DOHH2 (cell line): ENCODE measurements around the gene FAM149A.
A peak's percentile ranks its signal among the peaks of the same experiment; 100 is the strongest.

Experiments
- H3F3A ChIP-seq: fragments of 200-600 bp; sonication (generic), shearing (Covaris generic); 2 replicates; pipeline ENCODE4 v1.6.0; 2016; ENCODE audit warnings: antibody characterized with exemption, mild to moderate bottlenecking; ENCODE audit not compliant: control insufficient read depth, insufficient read depth
- H3K27ac ChIP-seq: fragments of 200-600 bp; sonication (generic); 2 replicates; pipeline ENCODE4 v1.5.1; 2014; ENCODE audit warnings: low read depth, mild to moderate bottlenecking, low read length, moderate library complexity
- H3K27me3 ChIP-seq: fragments of 200-600 bp; sonication (generic); 2 replicates; pipeline ENCODE4 v1.6.1; 2014; ENCODE audit warnings: mild to moderate bottlenecking, low read length, mixed read lengths; ENCODE audit not compliant: control insufficient read depth
- H3K36me3 ChIP-seq: fragments of 200-600 bp; sonication (generic); 2 replicates; pipeline ENCODE4 v1.6.1; 2014; ENCODE audit warnings: mild to moderate bottlenecking, low read length, moderate library complexity, mixed read lengths; ENCODE audit not compliant: control insufficient read depth
- H3K4me1 ChIP-seq: fragments of 200-600 bp; sonication (generic); 2 replicates; pipeline ENCODE4 v1.6.1; 2014; ENCODE audit warnings: mild to moderate bottlenecking, low read length, mixed read lengths; ENCODE audit not compliant: control insufficient read depth
- H3K4me2 ChIP-seq: fragments of 200-600 bp; sonication (generic); 2 replicates; pipeline ENCODE4 v1.6.0; 2014; ENCODE audit warnings: mild to moderate bottlenecking, low read length, moderate library complexity
- H3K4me3 ChIP-seq: fragments of 200-600 bp; sonication (generic); 2 replicates; pipeline ENCODE4 v1.5.1; 2014; ENCODE audit warnings: mild to moderate bottlenecking, low read length, mixed read lengths
- H3K79me2 ChIP-seq: fragments of 200-600 bp; sonication (generic); 2 replicates; pipeline ENCODE4 v1.6.1; 2014; ENCODE audit warnings: mild to moderate bottlenecking, low read length, mixed read lengths; ENCODE audit not compliant: control insufficient read depth
- H3K9me2 ChIP-seq: fragments of 200-600 bp; sonication (generic); replicated peaks from 2 replicates; pipeline ENCODE4 v1.6.1; 2014; ENCODE audit warnings: mild to moderate bottlenecking, low read length, mixed read lengths; ENCODE audit not compliant: control insufficient read depth
- H3K9me3 ChIP-seq: fragments of 200-600 bp; sonication (generic); 2 replicates; pipeline ENCODE4 v1.6.1; 2014; ENCODE audit warnings: antibody characterized with exemption, low read length, mixed read lengths; ENCODE audit not compliant: control insufficient read depth, insufficient read depth
- H4K20me1 ChIP-seq: fragments of 200-600 bp; sonication (generic); 2 replicates; pipeline ENCODE4 v1.6.0; 2014; ENCODE audit warnings: low read depth, mild to moderate bottlenecking, antibody characterized with exemption, low read length, moderate library complexity; ENCODE audit not compliant: control insufficient read depth, insufficient read depth
- CTCF ChIP-seq: fragments of 200-600 bp; sonication (generic); IDR thresholded peaks from one replicate; pipeline ENCODE4 v1.5.1; 2014; ENCODE audit warnings: antibody characterized with exemption, mild to moderate bottlenecking, low read depth, low read length; ENCODE audit not compliant: poor library complexity, severe bottlenecking
- EZH2phosphoT487 ChIP-seq: fragments of 200-600 bp; sonication (generic); IDR thresholded peaks from 2 replicates; pipeline ENCODE4 v1.6.1; 2017; ENCODE audit warnings: borderline replicate concordance, mild to moderate bottlenecking, antibody characterized with exemption, low read length, moderate library complexity, mixed read lengths

FAM149A gene

GRCh38 chr4:186201010-186201409 lies 96.5 kb downstream of the FAM149A start:
- Histone ChIP-seq H3K36me3 (peaks cover 6% of the 10 kb centered on the region), H3K27ac (no peak overlapping the region), H3K4me3 (no peak overlapping the region), H4K20me1 (no peaks in the 10 kb centered on the region), H3K4me1 (peaks cover 46% of the 10 kb centered on the region), H3K79me2 (no peaks in the 10 kb centered on the region), H3K9me2 (no peaks in the 10 kb centered on the region), H3K9me3 (no peaks in the 10 kb centered on the region), H3F3A (peaks cover 15% of the 10 kb centered on the region), H3K4me2 (no peak overlapping the region), H3K27me3 (no peaks in the 10 kb centered on the region)
- TF ChIP-seq CTCF, result no peak
- TF ChIP-seq EZH2phosphoT487, result no peak

- Histone ChIP-seq H3K4me3 (peak overlapping the region; percentile 42), H3K9me2 (no peaks in the 10 kb centered on the region), H4K20me1 (no peaks in the 10 kb centered on the region), H3K27ac (peak overlapping the region; percentile 45; the same call in 1 of the 2 replicates), H3K9me3 (no peaks in the 10 kb centered on the region), H3F3A (peaks cover 15% of the 10 kb centered on the region), H3K27me3 (no peaks in the 10 kb centered on the region), H3K79me2 (no peaks in the 10 kb centered on the region), H3K4me1 (peaks cover 46% of the 10 kb centered on the region), H3K4me2 (peak overlapping the region; percentile 52), H3K36me3 (peaks cover 6% of the 10 kb centered on the region)
- TF ChIP-seq CTCF (peak; percentile 91), EZH2phosphoT487 (no peak)
These were observed 97.2 kb downstream of the FAM149A start for GRCh38 chr4:186201535-186202230.

GRCh38 chr4:186202490-186203140 lies 98.1 kb downstream of the FAM149A start:
- H3K9me3 ChIP-seq, result no peaks in the 10 kb centered on the region
- H4K20me1 ChIP-seq, result no peaks in the 10 kb centered on the region
- H3K27me3 ChIP-seq, result no peaks in the 10 kb centered on the region
- no peaks in the 10 kb centered on the region for H3K9me2 ChIP-seq
- no peak overlapping the region for H3K4me3 ChIP-seq
- TF ChIP-seq CTCF (no peak), EZH2phosphoT487 (no peak)
- peak overlapping the region; percentile 52 for H3K4me2 ChIP-seq
- H3K36me3 ChIP-seq, result no peaks in the 10 kb centered on the region; the same call in 1 of the 2 replicates
- H3K4me1 ChIP-seq, result peaks cover 46% of the 10 kb centered on the region
- 0 out of 2 replicates have a peak overlapping the region, but pooled peaks have one; percentile 45 for H3K27ac ChIP-seq
- peaks cover 15% of the 10 kb centered on the region for H3F3A ChIP-seq
- H3K79me2 ChIP-seq, result no peaks in the 10 kb centered on the region
